CD4-positive, alpha-beta T cell (primary cell): ENCODE results near the gene ULK4. TPM values are rescaled to one million over a fixed set of nuclear protein-coding genes. Genes with fewer than 3 reads are reported as not detected.

ENCODE experiments used
- ATAC-seq: fragments of 200-7000 bp; cut with Tn5 transposase; one replicate; pipeline ENCODE4 v1.10.0; 2022; ENCODE audit warnings: mild to moderate bottlenecking; ENCODE audit not compliant: poor library complexity
- CTCF ChIA-PET: fragments of 350-600 bp; sonication (Branson Sonifier 250); formaldehyde crosslinking; loops from one replicate; lab custom pipeline; 2021; ENCODE audit warnings: antibody characterized with exemption, inconsistent platforms; lab: Charles Lee
- POLR2A ChIA-PET: fragments of 350-600 bp; sonication (Branson Sonifier 250); formaldehyde crosslinking; loops from one replicate; lab custom pipeline; 2021; ENCODE audit warnings: antibody characterized with exemption, inconsistent platforms; lab: Charles Lee
- DNase-seq, 14 experiments: peaks; one replicate each; pipeline ENCODE4 v3.0.0-alpha.2; 2013 to 2020; ENCODE audit warnings: mixed read lengths in 2 of 14
- H3K27ac ChIP-seq, 2 donors: one replicate each; pipeline versions ENCODE4 v1.5.1 to v1.7.0; 2013; ENCODE audit warnings: low read length in 2 of 2, low read depth in 1 of 2, mild to moderate bottlenecking in 1 of 2
- H3K27me3 ChIP-seq, 2 experiments: 1 replicate in 1 of 2; 2 replicates in 1 of 2; pipeline versions ENCODE4 v1.6.1 to v1.7.0; 2013; ENCODE audit warnings: low read length in 2 of 2, control low read depth in 1 of 2, mild to moderate bottlenecking in 1 of 2, moderate library complexity in 1 of 2; ENCODE audit not compliant: insufficient read depth in 2 of 2, control insufficient read depth in 1 of 2
- H3K36me3 ChIP-seq: one replicate; pipeline ENCODE4 v1.6.1; 2013; ENCODE audit warnings: low read length, control low read depth; ENCODE audit not compliant: insufficient read depth
- H3K4me1 ChIP-seq: one replicate; pipeline ENCODE4 v1.6.1; 2013; ENCODE audit warnings: low read length, control low read depth; ENCODE audit not compliant: insufficient read depth
- H3K4me3 ChIP-seq: one replicate; pipeline ENCODE4 v1.5.1; 2013; ENCODE audit warnings: mild to moderate bottlenecking, low read length, moderate library complexity
- H3K9me3 ChIP-seq, 2 experiments: 1 replicate in 1 of 2; 2 replicates in 1 of 2; pipeline versions ENCODE4 v1.6.1 to v1.7.0; 2013; ENCODE audit warnings: low read length in 2 of 2, mild to moderate bottlenecking in 2 of 2, control low read depth in 1 of 2, moderate library complexity in 1 of 2; ENCODE audit not compliant: control insufficient read depth in 1 of 2, insufficient read depth in 1 of 2
- H3K27ac Mint-ChIP-seq: one replicate; pipeline ENCODE4 v1.8.0; 2020; ENCODE audit warnings: mixed read lengths
- H3K27me3 Mint-ChIP-seq: one replicate; pipeline ENCODE4 v1.8.0; 2021; ENCODE audit warnings: mixed read lengths
- H3K36me3 Mint-ChIP-seq: one replicate; pipeline ENCODE4 v1.8.0; 2021; ENCODE audit warnings: low read depth, mixed read lengths
- H3K4me1 Mint-ChIP-seq: one replicate; pipeline ENCODE4 v1.8.0; 2021; ENCODE audit warnings: low read depth, mixed read lengths
- H3K4me3 Mint-ChIP-seq: one replicate; pipeline ENCODE4 v1.8.0; 2020; ENCODE audit warnings: mild to moderate bottlenecking, mixed read lengths
- H3K9me3 Mint-ChIP-seq: one replicate; pipeline ENCODE4 v1.8.0; 2020; ENCODE audit warnings: mixed read lengths
- intact Hi-C, 2 experiments: fragments of 100-400 bp; cut with DNase I in 1 of 2; cut with micrococcal nuclease in 1 of 2; formaldehyde crosslinking; loops; one replicate each; pipeline versions ENCODE4 v1.15.1 to v1.9.0; 2023 to 2025; cut with DNase I, micrococcal nuclease
- total RNA-seq, 174 experiments: library from RNA in 2 of 174; stranded (reverse) in 2 of 174; gene quantifications; one replicate each; pipeline ENCODE4 v1.2.3 and lab custom pipeline; 2021 to 2026
- TF ChIP-seq, protein P1 (sequence below): fragments of 200-600 bp; IDR thresholded peaks from one replicate; pipeline ENCODE4 v1.8.0; 2022; ENCODE audit warnings: antibody characterized with exemption, mild to moderate bottlenecking

The ULK4 gene
- total RNA-seq, 2 experiments from 2014 or later = 23.8 to 28.6 TPM

DNA sequence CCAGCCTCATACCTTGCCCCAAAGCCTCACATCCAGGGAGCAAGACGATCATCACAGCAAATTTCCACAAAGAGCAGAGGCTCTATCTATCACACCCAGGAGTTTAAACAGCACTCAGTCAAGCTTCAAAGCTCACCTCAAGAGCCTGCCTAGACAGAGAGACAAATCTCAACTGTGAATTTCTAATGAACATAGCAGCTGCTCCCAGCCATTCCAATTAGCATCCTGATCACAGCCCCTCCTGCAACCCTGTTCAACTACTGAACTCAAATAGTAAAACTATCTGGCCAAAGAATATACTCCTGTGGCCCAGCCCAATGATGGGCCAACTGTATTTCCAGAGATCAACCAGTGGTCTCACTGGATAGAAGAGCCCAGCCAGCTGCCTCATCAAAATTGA is 492.8 kb downstream of the ULK4 start:
- TF ChIP-seq, protein P1, sequence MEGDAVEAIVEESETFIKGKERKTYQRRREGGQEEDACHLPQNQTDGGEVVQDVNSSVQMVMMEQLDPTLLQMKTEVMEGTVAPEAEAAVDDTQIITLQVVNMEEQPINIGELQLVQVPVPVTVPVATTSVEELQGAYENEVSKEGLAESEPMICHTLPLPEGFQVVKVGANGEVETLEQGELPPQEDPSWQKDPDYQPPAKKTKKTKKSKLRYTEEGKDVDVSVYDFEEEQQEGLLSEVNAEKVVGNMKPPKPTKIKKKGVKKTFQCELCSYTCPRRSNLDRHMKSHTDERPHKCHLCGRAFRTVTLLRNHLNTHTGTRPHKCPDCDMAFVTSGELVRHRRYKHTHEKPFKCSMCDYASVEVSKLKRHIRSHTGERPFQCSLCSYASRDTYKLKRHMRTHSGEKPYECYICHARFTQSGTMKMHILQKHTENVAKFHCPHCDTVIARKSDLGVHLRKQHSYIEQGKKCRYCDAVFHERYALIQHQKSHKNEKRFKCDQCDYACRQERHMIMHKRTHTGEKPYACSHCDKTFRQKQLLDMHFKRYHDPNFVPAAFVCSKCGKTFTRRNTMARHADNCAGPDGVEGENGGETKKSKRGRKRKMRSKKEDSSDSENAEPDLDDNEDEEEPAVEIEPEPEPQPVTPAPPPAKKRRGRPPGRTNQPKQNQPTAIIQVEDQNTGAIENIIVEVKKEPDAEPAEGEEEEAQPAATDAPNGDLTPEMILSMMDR = no peak
- Mint-ChIP-seq H3K36me3 (peaks cover 47% of the 10 kb centered on the region), H3K27me3 (no peaks in the 10 kb centered on the region), H3K9me3 (peaks cover 23% of the 10 kb centered on the region), H3K4me1 (no peaks in the 10 kb centered on the region), H3K4me3 (no peak overlapping the region), H3K27ac (no peak overlapping the region)
- H3K36me3 ChIP-seq = no peaks in the 10 kb centered on the region
- no peaks in the 10 kb centered on the region for H3K27me3 ChIP-seq
- no peak overlapping the region for H3K27ac ChIP-seq
- no peaks in the 10 kb centered on the region for H3K4me1 ChIP-seq
- H3K9me3 ChIP-seq = peaks cover 18 to 26% of the 10 kb centered on the region in 2 experiments
- intact Hi-C loops = no loop called here
- no peak for ATAC-seq
- no peak overlapping the region for H3K4me3 ChIP-seq
- DNase-seq = no peak
- ChIA-PET CTCF (no interaction called here), POLR2A (no interaction called here)

DNA sequence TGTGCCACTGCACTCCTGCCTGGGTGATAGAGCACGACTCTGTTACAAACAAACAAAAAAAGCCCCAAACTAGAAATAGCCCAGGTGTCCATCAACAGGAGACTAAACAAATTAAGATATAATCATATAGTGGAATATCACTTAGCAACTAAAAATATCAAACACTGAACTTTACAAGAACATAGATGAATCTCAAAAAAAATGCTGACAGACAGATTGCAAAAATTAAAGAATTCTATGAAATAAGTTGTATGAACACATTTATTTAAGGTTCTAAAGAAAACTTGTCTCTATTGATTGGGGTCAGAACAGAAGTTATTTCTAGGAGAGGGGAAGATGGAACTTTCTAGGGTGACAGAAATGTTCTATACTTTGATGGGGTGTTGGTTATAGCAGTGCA is 494.4 kb downstream of the ULK4 start:
- H3K9me3 ChIP-seq = peaks cover 12 to 13% of the 10 kb centered on the region in 2 experiments
- no peak overlapping the region for H3K27ac ChIP-seq
- no peaks in the 10 kb centered on the region for H3K27me3 ChIP-seq
- no peaks in the 10 kb centered on the region for H3K4me1 ChIP-seq
- no peak overlapping the region for H3K4me3 ChIP-seq
- Mint-ChIP-seq H3K36me3 (peaks cover 45% of the 10 kb centered on the region), H3K27ac (no peak overlapping the region), H3K27me3 (no peaks in the 10 kb centered on the region), H3K4me1 (no peaks in the 10 kb centered on the region), H3K9me3 (peaks cover 16% of the 10 kb centered on the region), H3K4me3 (no peak overlapping the region)
- TF ChIP-seq, protein P1 = no peak
- ChIA-PET POLR2A (no interaction called here), CTCF (no interaction called here)
- H3K36me3 ChIP-seq = no peaks in the 10 kb centered on the region
- intact Hi-C loops = no loop called here
- DNase-seq (no peak), ATAC-seq (no peak)

DNA sequence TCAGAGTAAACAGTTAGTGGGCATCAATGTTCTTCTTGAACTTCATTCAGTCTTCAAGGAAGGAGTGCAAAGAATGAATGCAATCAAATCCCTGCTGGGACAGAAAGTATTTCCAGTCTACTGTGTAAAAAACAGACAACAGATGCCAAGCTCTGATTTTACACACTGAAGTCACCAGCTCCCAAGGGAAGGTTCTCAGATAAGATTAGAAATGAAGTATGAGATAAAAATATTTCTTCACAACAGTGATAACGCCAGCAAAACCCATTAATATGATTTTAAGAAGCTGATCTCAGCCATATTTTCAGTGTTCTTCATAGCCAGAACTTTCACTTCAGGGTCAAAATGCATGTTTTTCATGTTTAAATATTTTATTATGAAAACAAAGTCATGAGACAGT is 497.0 kb downstream of the ULK4 start:
- intact Hi-C loops = no loop called here
- H3K4me1 Mint-ChIP-seq = no peaks in the 10 kb centered on the region
- Histone ChIP-seq H3K27me3 (no peaks in the 10 kb centered on the region), H3K4me1 (no peaks in the 10 kb centered on the region), H3K4me3 (no peak overlapping the region), H3K36me3 (no peaks in the 10 kb centered on the region), H3K27ac (no peak overlapping the region), H3K9me3 (peaks cover 0 to 7% of the 10 kb centered on the region in 2 experiments)
- ATAC-seq = no peak
- TF ChIP-seq, protein P1 = no peak
- ChIA-PET POLR2A (no interaction called here), CTCF (no interaction called here)
- no peaks in the 10 kb centered on the region for H3K27me3 Mint-ChIP-seq
- H3K4me3 Mint-ChIP-seq = no peak overlapping the region
- H3K9me3 Mint-ChIP-seq = peaks cover 5% of the 10 kb centered on the region
- DNase-seq = no peak
- H3K36me3 Mint-ChIP-seq = peaks cover 45% of the 10 kb centered on the region
- H3K27ac Mint-ChIP-seq = no peak overlapping the region
